ENCODE measurements around the gene TPK1. TPM values are rescaled to one million over a fixed set of nuclear protein-coding genes. Genes with fewer than 3 reads are reported as not detected.

The TPK1 gene
- total RNA-seq, 1 donor from 2014 or later, result 2.2 TPM

- no peak overlapping the region for H3K4me3 Mint-ChIP-seq (ENCODE audit: unreplicated experiment)
- TF ChIP-seq CTCF (IDR thresholded peaks at IDR 0.05; ENCODE audit: insufficient read depth, low read depth, low read length) (no peak), EZH2 (IDR thresholded peaks at IDR 0.05; ENCODE audit: insufficient read depth, low read length) (no peak)
- no peaks in the 10 kb centered on the region for H3K27me3 Mint-ChIP-seq (ENCODE audit: low read depth, unreplicated experiment)
- H3K4me2 ChIP-seq (ENCODE audit: low read length), result no peak overlapping the region
- no peak overlapping the region for H3K9ac ChIP-seq (ENCODE audit: low read length)
- no peak overlapping the region for H3K27ac Mint-ChIP-seq (ENCODE audit: unreplicated experiment)
- H2AFZ ChIP-seq (ENCODE audit: low read depth, low read length), result no peak overlapping the region
- H3K36me3 Mint-ChIP-seq (ENCODE audit: low read depth, unreplicated experiment), result no peaks in the 10 kb centered on the region
- H3K27ac ChIP-seq (ENCODE audit: low read depth, low read length), result no peak overlapping the region
- no peaks in the 10 kb centered on the region for H4K20me1 ChIP-seq (ENCODE audit: insufficient read depth, low read length)
- H3K36me3 ChIP-seq (ENCODE audit: insufficient read depth, low read length), result no peaks in the 10 kb centered on the region
- H3K9me3 ChIP-seq (ENCODE audit: insufficient read depth, low read depth, low read length), result no peaks in the 10 kb centered on the region
- H3K27me3 ChIP-seq (ENCODE audit: insufficient read depth, low read length), result no peaks in the 10 kb centered on the region
- no peak overlapping the region for H3K4me3 ChIP-seq (ENCODE audit: insufficient read depth, low read depth, low read length)
- no peaks in the 10 kb centered on the region for H3K79me2 ChIP-seq (ENCODE audit: insufficient read depth, low read length)
- H3K4me1 Mint-ChIP-seq (ENCODE audit: low read depth, unreplicated experiment), result no peaks in the 10 kb centered on the region
- DNase-seq (ENCODE audit: low read depth), result no peak
- H3K9me3 Mint-ChIP-seq (ENCODE audit: unreplicated experiment), result no peaks in the 10 kb centered on the region
- FAIRE-seq, result no peak
- H3K4me1 ChIP-seq (ENCODE audit: insufficient read depth, low read length), result no peaks in the 10 kb centered on the region
Measured at GRCh38 chr7:144709066-144709465, 126.8 kb downstream of the TPK1 start.

- no peaks in the 10 kb centered on the region for H3K36me3 ChIP-seq (ENCODE audit: insufficient read depth, low read length)
- no peak overlapping the region for H3K9ac ChIP-seq (ENCODE audit: low read length)
- Mint-ChIP-seq H3K27ac (ENCODE audit: unreplicated experiment) (no peak overlapping the region), H3K4me3 (ENCODE audit: unreplicated experiment) (no peak overlapping the region), H3K36me3 (ENCODE audit: low read depth, unreplicated experiment) (no peaks in the 10 kb centered on the region), H3K27me3 (ENCODE audit: low read depth, unreplicated experiment) (no peaks in the 10 kb centered on the region), H3K9me3 (ENCODE audit: unreplicated experiment) (no peaks in the 10 kb centered on the region), H3K4me1 (ENCODE audit: low read depth, unreplicated experiment) (no peaks in the 10 kb centered on the region)
- H3K4me2 ChIP-seq (ENCODE audit: low read length), result no peak overlapping the region
- FAIRE-seq (no peak), DNase-seq (ENCODE audit: low read depth) (no peak)
- no peak overlapping the region for H2AFZ ChIP-seq (ENCODE audit: low read depth, low read length)
- H3K79me2 ChIP-seq (ENCODE audit: insufficient read depth, low read length), result no peaks in the 10 kb centered on the region
- H3K4me3 ChIP-seq (ENCODE audit: insufficient read depth, low read depth, low read length), result no peak overlapping the region
- no peak for TF ChIP-seq CTCF (IDR thresholded peaks at IDR 0.05; ENCODE audit: insufficient read depth, low read depth, low read length)
- TF ChIP-seq EZH2 (IDR thresholded peaks at IDR 0.05; ENCODE audit: insufficient read depth, low read length), result no peak
- H3K9me3 ChIP-seq (ENCODE audit: insufficient read depth, low read depth, low read length), result no peaks in the 10 kb centered on the region
- no peaks in the 10 kb centered on the region for H3K4me1 ChIP-seq (ENCODE audit: insufficient read depth, low read length)
- no peaks in the 10 kb centered on the region for H4K20me1 ChIP-seq (ENCODE audit: insufficient read depth, low read length)
- no peak overlapping the region for H3K27ac ChIP-seq (ENCODE audit: low read depth, low read length)
- H3K27me3 ChIP-seq (ENCODE audit: insufficient read depth, low read length), result no peaks in the 10 kb centered on the region
Measured at GRCh38 chr7:144691240-144691639, 144.6 kb downstream of the TPK1 start.

- FAIRE-seq (no peak), DNase-seq (ENCODE audit: low read depth) (no peak)
- Mint-ChIP-seq H3K27ac (ENCODE audit: unreplicated experiment) (no peak overlapping the region), H3K4me3 (ENCODE audit: unreplicated experiment) (no peak overlapping the region), H3K4me1 (ENCODE audit: low read depth, unreplicated experiment) (no peaks in the 10 kb centered on the region), H3K36me3 (ENCODE audit: low read depth, unreplicated experiment) (no peaks in the 10 kb centered on the region), H3K9me3 (ENCODE audit: unreplicated experiment) (no peaks in the 10 kb centered on the region), H3K27me3 (ENCODE audit: low read depth, unreplicated experiment) (no peaks in the 10 kb centered on the region)
- H2AFZ ChIP-seq (ENCODE audit: low read depth, low read length), result no peak overlapping the region
- H3K4me2 ChIP-seq (ENCODE audit: low read length), result no peak overlapping the region
- no peaks in the 10 kb centered on the region for H3K9me3 ChIP-seq (ENCODE audit: insufficient read depth, low read depth, low read length)
- no peaks in the 10 kb centered on the region for H3K27me3 ChIP-seq (ENCODE audit: insufficient read depth, low read length)
- no peaks in the 10 kb centered on the region for H4K20me1 ChIP-seq (ENCODE audit: insufficient read depth, low read length)
- H3K36me3 ChIP-seq (ENCODE audit: insufficient read depth, low read length), result no peaks in the 10 kb centered on the region
- H3K27ac ChIP-seq (ENCODE audit: low read depth, low read length), result no peak overlapping the region
- H3K9ac ChIP-seq (ENCODE audit: low read length), result no peak overlapping the region
- H3K4me3 ChIP-seq (ENCODE audit: insufficient read depth, low read depth, low read length), result no peak overlapping the region
- no peaks in the 10 kb centered on the region for H3K79me2 ChIP-seq (ENCODE audit: insufficient read depth, low read length)
- no peak for TF ChIP-seq CTCF (IDR thresholded peaks at IDR 0.05; ENCODE audit: insufficient read depth, low read depth, low read length)
- no peak for TF ChIP-seq EZH2 (IDR thresholded peaks at IDR 0.05; ENCODE audit: insufficient read depth, low read length)
- H3K4me1 ChIP-seq (ENCODE audit: insufficient read depth, low read length), result no peaks in the 10 kb centered on the region
Measured at GRCh38 chr7:144682581-144683280, 153.1 kb downstream of the TPK1 start.

All from astrocyte (in vitro differentiated cells and primary cell).